ENCODE data around the gene ALDH4A1. TPM values are rescaled to one million over a fixed set of nuclear protein-coding genes. Genes with fewer than 3 reads are reported as not detected.
A peak's percentile ranks its signal among the peaks of the same experiment; 100 is the strongest.

Gene ALDH4A1
- total and polyA plus RNA-seq, 10 of the 15 experiments (the other 5 are each of a cell fraction or from before 2014, with no cell fraction given), result 0.06 to 25.5 (median 13.0) TPM

DNA sequence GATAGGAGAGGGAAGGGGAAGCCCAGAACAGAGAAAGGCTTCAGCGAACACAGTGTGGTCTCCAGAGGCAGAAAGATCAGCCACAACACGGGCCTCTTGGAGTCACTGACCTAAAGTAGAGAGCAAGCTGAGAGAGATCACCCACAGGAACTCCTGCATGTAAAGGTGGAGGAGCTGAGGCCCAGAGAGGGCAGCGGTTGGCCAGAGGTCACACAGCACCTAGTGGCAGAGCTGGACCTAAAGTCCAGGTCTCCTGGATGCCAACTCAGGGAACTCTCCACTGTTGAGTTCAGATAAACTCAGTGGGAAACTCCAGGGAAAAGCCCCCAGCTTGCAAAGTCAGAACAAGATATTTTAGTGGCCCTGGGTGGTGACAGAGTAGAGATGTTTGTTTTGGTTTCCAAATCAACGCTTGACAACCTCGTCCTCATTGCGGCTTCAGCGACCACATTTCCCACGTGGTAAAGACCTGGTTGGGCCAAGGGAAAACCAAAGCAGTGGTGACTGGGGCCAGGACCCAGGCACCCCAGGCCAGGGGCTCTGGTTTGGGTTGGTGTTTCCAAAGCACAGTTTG, 49.5 kb upstream of the ALDH4A1 start (continued):
- TF ChIP-seq MYB (IDR thresholded peaks at IDR 0.05; ENCODE audit: borderline replicate concordance, low read depth, low read length), result no peak
- no peak for TF ChIP-seq RB1 (IDR thresholded peaks at IDR 0.05; ENCODE audit: borderline replicate concordance)
- no peak for TF ChIP-seq YBX1 (IDR thresholded peaks at IDR 0.05)
- no peak for TF ChIP-seq SMAD5 (IDR thresholded peaks at IDR 0.05; ENCODE audit: low read depth)
- TF ChIP-seq PML (IDR thresholded peaks at IDR 0.05; ENCODE audit: low read length), result peak; percentile 74; the same call in 1 of the 2 replicates
- 0 out of 4 replicates have a peak, but pooled peaks of 1 of the 2 experiments have one; percentile 6 for TF ChIP-seq SRF (IDR thresholded peaks at IDR 0.05; ENCODE audit: low read depth in 2 of 2, low read length in 2 of 2)
- no peak for TF ChIP-seq ZSCAN29 (IDR thresholded peaks at IDR 0.05)
- TF ChIP-seq ETV6 (conservative IDR thresholded peaks at IDR 0.05 in 1 of 2, IDR thresholded peaks at IDR 0.05 in 1 of 2; ENCODE audit: borderline replicate concordance in 1 of 2, low read depth in 1 of 2), result peak in 1 of 2 experiments; percentile 32; a peak in 1 of 4 replicates
- TF ChIP-seq ZNF687 (IDR thresholded peaks at IDR 0.05), result peak; percentile 36; the same call in 1 of the 2 replicates
- TF ChIP-seq TCF12 (IDR thresholded peaks at IDR 0.05; ENCODE audit: low read depth, low read length), result peak; percentile 40; the same call in 1 of the 2 replicates
- TF ChIP-seq, protein P1, sequence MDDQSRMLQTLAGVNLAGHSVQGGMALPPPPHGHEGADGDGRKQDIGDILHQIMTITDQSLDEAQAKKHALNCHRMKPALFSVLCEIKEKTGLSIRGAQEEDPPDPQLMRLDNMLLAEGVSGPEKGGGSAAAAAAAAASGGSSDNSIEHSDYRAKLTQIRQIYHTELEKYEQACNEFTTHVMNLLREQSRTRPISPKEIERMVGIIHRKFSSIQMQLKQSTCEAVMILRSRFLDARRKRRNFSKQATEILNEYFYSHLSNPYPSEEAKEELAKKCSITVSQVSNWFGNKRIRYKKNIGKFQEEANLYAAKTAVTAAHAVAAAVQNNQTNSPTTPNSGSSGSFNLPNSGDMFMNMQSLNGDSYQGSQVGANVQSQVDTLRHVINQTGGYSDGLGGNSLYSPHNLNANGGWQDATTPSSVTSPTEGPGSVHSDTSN (IDR thresholded peaks at IDR 0.05; ENCODE audit: insufficient replicate concordance, low read depth, low read length), result peak; percentile 60
- TF ChIP-seq CEBPB (IDR thresholded peaks at IDR 0.05; ENCODE audit: borderline replicate concordance in 1 of 2, low read depth in 2 of 2, low read length in 2 of 2), result no peak
- peak; percentile 36; the same call in 1 of the 2 replicates for TF ChIP-seq HSF1 (IDR thresholded peaks at IDR 0.05; ENCODE audit: low read depth, low read length)
- peak; percentile 71 for TF ChIP-seq BCL3 (IDR thresholded peaks at IDR 0.05; ENCODE audit: borderline replicate concordance, insufficient read depth, low read depth, low read length, poor library complexity, severe bottlenecking)
- TF ChIP-seq E2F4 (IDR thresholded peaks at IDR 0.05; ENCODE audit: low read depth, low read length), result no peak
- TF ChIP-seq SMC3 (IDR thresholded peaks at IDR 0.05; ENCODE audit: borderline replicate concordance, low read length), result no peak
- peak; percentile 83; the same call in 1 of the 2 replicates for TF ChIP-seq BACH1 (IDR thresholded peaks at IDR 0.05; ENCODE audit: borderline replicate concordance)
